ENCODE measurements around the gene FANCC.
A peak's percentile ranks its signal among the peaks of the same experiment; 100 is the strongest.

The FANCC gene

GRCh38 chr9:95138474-95138873, 179.0 kb downstream of the FANCC start:
- no peak for DNase-seq

GRCh38 chr9:95137587-95138145, 179.8 kb downstream of the FANCC start:
- DNase-seq: no peak

- no peak for DNase-seq
These were observed 181.8 kb downstream of the FANCC start for GRCh38 chr9:95135756-95136155.

- DNase-seq: no peak
These were observed 183.0 kb downstream of the FANCC start for GRCh38 chr9:95134457-95134881.

GRCh38 chr9:95133325-95133705, 184.2 kb downstream of the FANCC start:
- DNase-seq: no peak

- no peak for DNase-seq
These were observed 184.9 kb downstream of the FANCC start for GRCh38 chr9:95132366-95133324.

- peak; percentile 28 for DNase-seq
These were observed 186.2 kb downstream of the FANCC start for GRCh38 chr9:95131023-95131943.

- DNase-seq: no peak
These were observed 187.0 kb downstream of the FANCC start for GRCh38 chr9:95130484-95130883.

GRCh38 chr9:95129476-95130291, 187.8 kb downstream of the FANCC start:
- no peak for DNase-seq

- DNase-seq: no peak
These were observed 189.4 kb downstream of the FANCC start for GRCh38 chr9:95128177-95128524.

GRCh38 chr9:95127249-95128176, 190.0 kb downstream of the FANCC start:
- peak; percentile 67 for DNase-seq

GRCh38 chr9:95126739-95127138, 190.8 kb downstream of the FANCC start:
- no peak for DNase-seq

GRCh38 chr9:95125652-95126051, 191.9 kb downstream of the FANCC start:
- no peak for DNase-seq

GRCh38 chr9:95124582-95125367, 192.7 kb downstream of the FANCC start:
- no peak for DNase-seq

GRCh38 chr9:95120781-95121370, 196.6 kb downstream of the FANCC start:
- DNase-seq: no peak

- DNase-seq: no peak
These were observed 198.9 kb downstream of the FANCC start for GRCh38 chr9:95118596-95118995.

- DNase-seq: no peak
These were observed 200.7 kb downstream of the FANCC start for GRCh38 chr9:95116808-95117204.

- no peak for DNase-seq
These were observed 201.3 kb downstream of the FANCC start for GRCh38 chr9:95116002-95116807.

- no peak for DNase-seq
These were observed 202.4 kb downstream of the FANCC start for GRCh38 chr9:95115104-95115503.

All from stimulated activated CD4-positive, alpha-beta T cell treated with anti-CD3 and anti-CD28 coated beads, Interleukin-12 subunit alpha, Interleukin-12 subunit beta, amount 100 ng/mL, for 4 hours (primary cell).